ENCODE data around the gene DAB2IP.

Gene DAB2IP

DNA sequence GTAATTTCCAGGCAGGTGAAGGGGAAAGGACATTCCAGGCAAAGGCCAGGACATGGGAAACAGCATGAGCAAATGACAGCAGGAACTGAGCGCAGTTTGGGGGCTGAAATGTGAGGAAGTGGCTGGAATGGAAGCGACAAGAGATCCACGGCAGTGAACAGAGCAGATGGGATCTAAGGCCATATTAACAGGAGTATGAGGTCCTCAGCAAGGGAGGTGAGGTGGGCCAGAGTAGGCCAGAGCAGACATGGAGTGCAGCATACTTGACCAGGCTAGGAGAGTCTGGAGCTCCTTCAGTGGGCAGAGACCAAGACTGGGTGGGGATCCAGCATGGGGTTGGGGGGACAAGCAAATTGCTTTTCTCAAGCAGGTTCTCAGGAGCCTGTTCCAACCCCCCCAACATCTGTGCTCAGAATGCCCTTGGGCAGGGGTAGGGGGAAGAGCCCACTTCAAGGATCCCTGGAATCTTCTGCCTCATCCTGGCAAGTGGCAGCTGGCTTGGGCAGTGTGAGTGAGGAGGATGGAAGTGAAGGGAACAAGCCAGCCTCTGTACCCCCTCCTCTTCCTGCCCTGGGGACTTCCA is 34.5 kb downstream of the DAB2IP start:
- DNase-seq = no peak

- DNase-seq = peak; percentile 37
These were observed 35.6 kb downstream of the DAB2IP start for GRCh38 chr9:121686930-121687541.

DNA sequence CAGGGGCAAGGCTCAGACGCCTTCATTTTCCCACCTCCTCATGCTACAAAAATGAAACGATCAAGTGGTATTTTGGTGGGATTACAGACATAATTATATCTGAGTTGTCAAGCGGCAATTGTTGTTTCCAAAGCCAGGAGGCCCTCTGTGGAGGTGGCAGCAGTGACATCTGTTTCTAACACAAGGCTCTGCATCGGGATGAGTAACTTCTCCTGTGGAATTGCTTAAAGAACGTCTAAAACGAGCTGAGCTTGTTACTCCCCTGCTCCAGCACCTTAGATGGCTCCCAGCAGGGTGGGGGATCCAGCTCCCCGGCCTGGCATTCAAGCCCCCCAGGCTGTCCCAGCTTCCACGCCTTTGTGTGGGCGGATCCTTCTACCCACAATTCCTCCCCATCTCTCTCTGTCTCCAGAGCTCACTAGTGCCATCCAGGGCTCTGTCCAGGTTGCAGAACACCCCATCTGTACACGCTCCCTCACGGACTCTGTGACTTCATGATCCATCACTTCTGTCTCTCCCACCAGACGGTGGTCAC is 36.8 kb downstream of the DAB2IP start:
- DNase-seq = no peak

- DNase-seq = no peak
These were observed 37.2 kb downstream of the DAB2IP start for GRCh38 chr9:121688681-121689080.

- no peak for DNase-seq
These were observed 38.2 kb downstream of the DAB2IP start for GRCh38 chr9:121689461-121690157.

- DNase-seq = no peak
These were observed 38.9 kb downstream of the DAB2IP start for GRCh38 chr9:121690316-121690715.

DNA sequence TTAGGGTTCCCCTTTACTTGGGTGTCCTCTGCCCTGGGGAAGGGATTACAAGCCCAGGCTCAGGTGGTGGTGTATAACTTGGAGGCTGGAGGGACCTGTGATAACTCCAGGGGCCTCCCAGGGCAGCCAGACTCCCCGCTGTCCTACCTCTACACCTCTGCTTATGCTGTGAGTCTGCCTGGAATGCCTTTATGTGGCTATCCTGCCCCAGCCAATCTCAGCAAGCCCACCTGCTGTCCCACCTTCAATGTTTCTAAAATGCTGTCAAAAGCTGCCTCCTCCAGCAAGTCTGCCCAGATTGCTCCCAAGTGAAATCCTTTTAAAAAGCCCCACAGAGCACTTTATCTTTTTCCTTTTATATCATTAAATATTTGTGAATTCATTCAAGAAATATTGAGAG is 39.3 kb downstream of the DAB2IP start:
- DNase-seq = no peak

DNA sequence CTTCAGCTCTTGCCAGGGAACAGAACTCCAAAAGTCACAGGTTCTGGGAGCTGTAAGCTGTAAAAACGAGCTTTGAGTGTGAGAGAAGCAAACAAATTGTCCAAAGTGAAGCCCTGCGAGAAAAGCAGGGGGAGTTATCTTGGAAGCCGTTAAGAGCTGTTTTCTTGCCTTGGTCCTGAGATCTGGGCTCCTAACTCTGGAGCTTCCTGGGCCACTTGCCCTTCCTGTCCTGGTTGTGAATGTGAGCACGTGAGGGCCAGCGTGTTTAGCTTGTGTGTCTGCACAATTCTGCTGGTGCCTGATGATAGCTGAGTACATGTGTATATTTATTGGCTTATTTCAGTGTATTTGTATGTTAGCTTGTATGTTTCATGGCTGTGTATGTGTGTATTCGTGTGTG is 40.5 kb downstream of the DAB2IP start:
- DNase-seq = no peak

GRCh38 chr9:121692606-121693387 is 41.4 kb downstream of the DAB2IP start:
- peak; percentile 31 for DNase-seq

DNA sequence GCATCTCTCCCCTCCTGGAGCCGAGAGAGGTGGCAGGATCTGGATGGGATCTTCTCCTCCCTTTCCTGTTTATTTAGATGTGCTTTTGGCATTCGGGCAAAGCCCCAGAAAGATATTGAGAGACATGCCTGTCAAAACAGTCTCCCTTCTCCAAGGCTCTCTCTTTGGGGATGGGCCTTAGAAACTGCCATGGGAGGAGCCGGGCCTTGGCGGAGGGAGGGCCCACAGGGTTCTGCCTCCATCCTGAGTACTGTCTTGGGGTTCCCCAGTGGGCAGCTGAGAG is 41.9 kb downstream of the DAB2IP start:
- no peak for DNase-seq

DNA sequence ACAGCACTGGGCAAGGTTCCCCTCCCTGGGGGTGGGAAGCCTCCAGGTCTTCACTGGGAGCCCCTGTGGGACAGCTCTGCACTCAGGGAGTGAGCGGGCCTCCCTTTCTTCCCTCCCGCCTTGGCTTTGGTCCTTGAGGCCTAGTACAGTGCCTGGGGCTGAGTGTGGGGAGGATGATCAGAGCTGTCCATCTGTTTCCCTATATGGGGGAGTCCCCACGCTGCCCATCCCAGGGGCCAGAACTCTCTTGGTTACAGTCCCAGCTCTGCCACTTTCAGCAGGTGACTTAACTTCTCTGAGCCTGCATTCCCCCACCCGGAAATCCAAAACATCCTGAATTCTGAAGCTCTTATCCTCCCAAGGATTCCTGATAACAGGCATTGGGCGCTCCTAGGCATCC is 42.6 kb downstream of the DAB2IP start:
- DNase-seq = no peak

DNA sequence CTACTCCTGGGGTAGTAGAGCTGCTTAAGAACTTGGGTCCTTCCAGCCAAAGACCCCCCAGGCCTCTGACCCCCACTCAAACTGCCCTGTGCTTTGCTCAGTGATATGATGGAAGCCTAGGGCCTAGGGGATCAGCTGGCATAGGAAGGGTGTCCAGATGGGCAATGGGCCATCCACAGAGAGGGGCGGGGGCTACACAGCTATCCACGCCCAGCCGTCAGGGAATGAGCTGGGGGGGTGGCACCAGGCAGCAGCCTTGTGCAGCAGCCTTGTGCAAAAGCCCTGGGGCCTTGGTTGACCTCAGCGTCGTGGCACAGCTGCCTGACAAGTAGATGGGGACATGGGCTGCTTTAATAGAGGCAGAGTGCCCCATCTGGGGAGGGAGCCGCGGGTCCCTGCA is 43.2 kb downstream of the DAB2IP start:
- DNase-seq = no peak

DNA sequence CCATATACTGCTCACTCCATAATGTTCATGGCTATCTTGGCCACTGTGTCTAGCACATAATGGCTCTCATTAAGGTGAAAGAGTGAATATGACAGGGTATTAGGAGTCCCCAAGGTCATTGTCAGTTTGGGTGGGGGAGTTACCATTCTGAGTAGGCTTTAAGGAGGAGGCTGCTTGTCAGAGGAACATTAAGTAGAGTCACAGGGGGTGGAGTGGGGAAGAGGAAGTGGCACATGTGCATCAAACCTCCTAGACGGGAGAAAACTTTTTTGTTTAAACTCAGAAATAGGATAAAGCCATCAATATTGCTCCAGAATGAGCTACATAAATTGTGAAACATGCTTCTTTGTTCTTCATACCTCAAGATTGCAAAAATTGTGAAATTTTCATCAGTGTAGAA is 45.5 kb downstream of the DAB2IP start:
- no peak for DNase-seq

- no peak for DNase-seq
These were observed 47.5 kb downstream of the DAB2IP start for GRCh38 chr9:121698627-121699570.

- DNase-seq = no peak
These were observed 48.2 kb downstream of the DAB2IP start for GRCh38 chr9:121699571-121700164.

DNA sequence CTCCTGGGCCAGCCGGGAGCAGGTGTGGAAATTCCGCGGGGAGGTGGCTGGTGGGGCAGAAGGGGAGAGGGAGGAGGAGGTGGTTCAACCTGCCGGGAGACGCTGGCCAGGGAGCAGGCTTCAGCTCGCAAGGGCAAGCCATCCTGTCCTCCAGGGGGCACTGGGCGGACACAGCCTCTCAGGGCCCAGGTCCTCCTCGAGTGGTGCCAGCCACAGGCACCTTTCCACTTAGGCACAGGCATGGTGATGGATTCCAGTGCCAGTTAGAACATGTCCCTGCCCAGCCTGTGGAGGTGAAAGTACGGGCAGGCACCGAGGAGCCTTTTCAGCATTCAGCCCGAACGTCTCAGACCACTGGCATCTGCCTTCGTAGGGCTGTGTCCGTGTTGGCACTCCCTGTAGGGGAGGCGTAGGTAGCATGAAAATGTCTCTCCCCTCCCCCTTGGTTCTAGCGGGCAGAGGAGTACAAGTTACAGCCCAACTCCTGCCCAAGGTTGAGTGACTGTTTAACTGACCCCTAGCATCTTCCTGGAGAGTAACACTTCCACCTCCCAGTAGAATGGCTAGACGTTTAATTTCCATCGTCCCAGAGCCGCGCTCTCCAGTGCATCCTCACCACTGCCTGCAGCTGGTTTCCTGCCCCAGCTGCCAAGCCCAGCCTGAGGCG is 48.9 kb downstream of the DAB2IP start:
- DNase-seq = peak; percentile 61

DNA sequence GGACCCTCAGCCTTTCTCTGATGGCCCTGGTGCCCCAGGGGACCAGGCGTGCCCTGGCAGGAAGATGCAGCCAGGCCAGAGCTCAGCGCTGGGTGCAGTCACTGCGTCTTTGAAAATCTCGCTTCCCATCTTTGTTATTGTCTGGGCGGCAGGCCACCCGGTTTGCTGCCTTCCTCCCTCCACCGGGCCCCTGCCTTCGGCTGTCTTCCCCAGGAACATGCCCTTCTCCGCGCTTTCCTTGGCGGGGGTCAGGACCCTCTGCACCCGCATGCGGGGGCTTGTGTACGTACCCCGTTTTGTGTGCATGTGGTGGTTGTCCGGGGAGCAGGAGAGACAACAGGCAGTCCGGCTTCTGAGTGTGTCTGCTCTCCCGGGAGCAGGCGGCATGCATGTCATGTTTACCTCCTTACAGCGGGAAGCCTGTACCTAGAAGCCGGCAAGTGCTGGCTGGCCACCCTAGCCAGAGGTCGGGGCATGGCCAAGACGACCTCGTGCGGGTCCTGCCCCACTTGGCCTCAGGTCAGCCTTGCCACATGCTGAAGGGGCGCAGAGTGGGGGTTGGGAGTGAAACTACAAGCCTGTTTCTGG is 49.5 kb downstream of the DAB2IP start:
- no peak for DNase-seq

GRCh38 chr9:121701736-121702261 is 50.4 kb downstream of the DAB2IP start:
- no peak for DNase-seq

DNA sequence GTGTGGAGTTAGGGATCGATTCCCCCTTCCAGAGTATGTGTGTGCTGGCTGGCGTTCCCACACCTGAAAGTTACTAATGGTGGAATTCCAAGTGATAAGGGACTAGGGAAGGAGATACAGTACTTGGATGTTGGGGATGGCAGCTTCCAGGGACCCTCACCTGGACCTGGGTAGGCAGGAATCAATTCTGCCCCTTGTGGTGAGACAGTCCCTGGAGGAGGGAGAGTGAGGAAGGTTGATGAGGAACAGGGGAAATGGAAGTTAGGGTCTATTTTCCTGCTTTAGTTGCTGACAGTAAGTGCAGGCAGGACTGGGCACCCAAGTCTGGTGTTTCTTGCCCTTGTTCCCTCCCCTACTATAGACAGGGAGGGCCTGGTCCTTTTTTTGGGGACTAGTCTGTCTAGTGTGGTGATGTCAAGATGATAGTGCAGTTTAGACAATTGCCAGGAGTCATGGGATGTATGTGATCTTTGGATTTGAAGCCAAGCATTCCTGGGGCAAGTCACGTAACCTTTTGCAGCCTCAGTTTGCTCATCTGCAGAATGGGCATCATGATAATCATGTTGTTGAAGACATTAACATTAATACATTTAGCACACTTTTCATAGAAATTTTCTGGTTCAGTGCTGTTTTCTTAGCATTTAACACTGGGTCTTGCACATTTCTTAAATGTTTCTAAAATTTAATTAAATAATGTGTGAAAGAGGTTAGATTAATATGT is 51.7 kb downstream of the DAB2IP start:
- no peak for DNase-seq

GRCh38 chr9:121704281-121704680 is 52.8 kb downstream of the DAB2IP start:
- no peak for DNase-seq
